Measurements from ENCODE around the gene GABRR1.

GABRR1 gene

DNA sequence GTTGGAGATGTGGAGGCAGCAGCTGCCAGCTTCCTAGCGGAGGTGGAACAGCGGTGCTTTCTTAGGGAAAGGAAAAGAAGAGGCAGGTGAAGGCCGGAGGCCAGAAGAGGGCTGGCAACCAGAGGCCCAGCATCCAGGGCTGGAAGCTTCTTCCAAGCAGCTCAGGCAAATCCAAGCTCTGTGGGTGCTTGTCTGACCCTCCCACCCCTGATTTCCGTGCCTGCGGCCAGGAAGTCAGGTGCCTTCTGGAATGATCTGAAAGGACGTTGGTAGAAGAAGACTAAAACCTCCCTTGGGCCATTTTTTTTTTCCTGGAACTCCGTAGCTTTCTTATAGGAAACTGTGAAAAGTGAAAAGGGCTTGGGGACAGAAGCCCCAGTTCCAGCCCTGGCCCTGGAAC is 33.1 kb upstream of the GABRR1 start:
- no peaks in the 10 kb centered on the region for H3K9me3 ChIP-seq (ENCODE audit: low read length)
- peaks cover 6% of the 10 kb centered on the region; the same call in 1 of the 2 replicates for H3K27me3 ChIP-seq (ENCODE audit: insufficient read depth, low read length)
- H3K4me3 ChIP-seq (ENCODE audit: low read depth, low read length, poor library complexity, severe bottlenecking) = no peak overlapping the region
- no peak overlapping the region for H3K4me2 ChIP-seq (ENCODE audit: low read length)
- H3F3A ChIP-seq (ENCODE audit: insufficient read depth, low read length) = no peaks in the 10 kb centered on the region
- H2AFZ ChIP-seq (ENCODE audit: low read length) = no peak overlapping the region
- no peaks in the 10 kb centered on the region for H3K36me3 ChIP-seq (ENCODE audit: insufficient read depth, low read length)
- no peaks in the 10 kb centered on the region for H4K20me1 ChIP-seq (ENCODE audit: insufficient read depth, low read length)
- no peak overlapping the region for H3K9ac ChIP-seq (ENCODE audit: low read length)
- TF ChIP-seq EZH2 (IDR thresholded peaks at IDR 0.05; ENCODE audit: borderline replicate concordance, low read length) (no peak), CTCF (IDR thresholded peaks at IDR 0.05; ENCODE audit: low read length) (no peak)
- no peaks in the 10 kb centered on the region for H3K4me1 ChIP-seq (ENCODE audit: insufficient read depth, low read length, severe bottlenecking)
- no peak overlapping the region for H3K27ac ChIP-seq (ENCODE audit: low read depth, low read length, poor library complexity, severe bottlenecking)
- no peaks in the 10 kb centered on the region for H3K79me2 ChIP-seq (ENCODE audit: insufficient read depth, low read length)
- H3K9me2 ChIP-seq (ENCODE audit: low read depth, low read length) = no peaks in the 10 kb centered on the region

DNA sequence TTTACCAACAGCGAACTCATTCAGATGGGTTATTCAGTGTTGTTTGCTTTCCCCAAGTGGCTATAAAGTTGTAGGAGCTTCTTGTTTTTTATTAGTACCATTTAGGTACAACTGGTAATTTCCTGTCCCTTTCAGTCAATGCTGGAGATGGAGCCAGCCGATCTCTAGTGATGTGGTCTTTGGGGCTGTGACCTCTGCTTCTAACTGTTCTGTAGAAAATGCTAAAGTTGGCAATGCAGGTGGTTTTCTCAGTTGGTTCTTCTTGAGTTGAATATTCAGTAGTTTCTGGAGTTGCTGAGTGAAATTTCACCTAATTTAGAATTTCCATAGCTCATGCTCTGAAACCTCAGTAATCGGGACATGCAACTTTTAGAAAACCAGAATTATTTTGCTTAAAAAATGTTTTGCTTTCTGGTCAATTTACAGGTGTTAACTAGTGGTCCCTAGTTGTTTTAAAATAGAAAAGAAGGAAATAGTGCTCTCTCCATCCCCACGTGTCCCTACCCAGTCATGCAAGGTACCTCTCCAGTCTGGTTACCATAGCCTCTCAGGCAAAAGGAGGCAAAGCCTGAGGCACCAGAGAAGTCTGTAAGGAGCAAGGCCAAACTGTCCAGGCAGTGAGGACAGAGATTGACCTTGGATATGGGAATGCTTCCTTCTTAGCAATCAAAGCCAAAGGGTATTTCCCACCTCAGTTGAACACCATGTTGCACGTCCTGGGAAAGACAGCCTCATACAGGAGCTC is 27.3 kb upstream of the GABRR1 start:
- no peaks in the 10 kb centered on the region for H3K9me2 ChIP-seq (ENCODE audit: low read depth, low read length)
- H3K27me3 ChIP-seq (ENCODE audit: insufficient read depth, low read length) = no peaks in the 10 kb centered on the region
- no peaks in the 10 kb centered on the region for H4K20me1 ChIP-seq (ENCODE audit: insufficient read depth, low read length)
- no peak overlapping the region for H3K27ac ChIP-seq (ENCODE audit: low read depth, low read length, poor library complexity, severe bottlenecking)
- TF ChIP-seq EZH2 (IDR thresholded peaks at IDR 0.05; ENCODE audit: borderline replicate concordance, low read length) (no peak), CTCF (IDR thresholded peaks at IDR 0.05; ENCODE audit: low read length) (no peak)
- no peak overlapping the region for H3K4me2 ChIP-seq (ENCODE audit: low read length)
- H2AFZ ChIP-seq (ENCODE audit: low read length) = no peak overlapping the region
- no peaks in the 10 kb centered on the region for H3K9me3 ChIP-seq (ENCODE audit: low read length)
- H3K79me2 ChIP-seq (ENCODE audit: insufficient read depth, low read length) = no peaks in the 10 kb centered on the region
- no peak overlapping the region for H3K9ac ChIP-seq (ENCODE audit: low read length)
- no peak overlapping the region for H3K4me3 ChIP-seq (ENCODE audit: low read depth, low read length, poor library complexity, severe bottlenecking)
- H3K4me1 ChIP-seq (ENCODE audit: insufficient read depth, low read length, severe bottlenecking) = no peaks in the 10 kb centered on the region
- no peaks in the 10 kb centered on the region for H3K36me3 ChIP-seq (ENCODE audit: insufficient read depth, low read length)
- H3F3A ChIP-seq (ENCODE audit: insufficient read depth, low read length) = no peaks in the 10 kb centered on the region

GRCh38 chr6:89243331-89243629 is 26.1 kb upstream of the GABRR1 start:
- Histone ChIP-seq H3F3A (ENCODE audit: insufficient read depth, low read length) (no peaks in the 10 kb centered on the region), H3K9me3 (ENCODE audit: low read length) (no peaks in the 10 kb centered on the region), H3K4me3 (ENCODE audit: low read depth, low read length, poor library complexity, severe bottlenecking) (no peak overlapping the region), H3K4me1 (ENCODE audit: insufficient read depth, low read length, severe bottlenecking) (no peaks in the 10 kb centered on the region), H3K4me2 (ENCODE audit: low read length) (no peak overlapping the region), H3K9me2 (ENCODE audit: low read depth, low read length) (no peaks in the 10 kb centered on the region), H3K27me3 (ENCODE audit: insufficient read depth, low read length) (no peaks in the 10 kb centered on the region), H3K9ac (ENCODE audit: low read length) (no peak overlapping the region), H3K27ac (ENCODE audit: low read depth, low read length, poor library complexity, severe bottlenecking) (no peak overlapping the region), H2AFZ (ENCODE audit: low read length) (no peak overlapping the region), H4K20me1 (ENCODE audit: insufficient read depth, low read length) (no peaks in the 10 kb centered on the region), H3K36me3 (ENCODE audit: insufficient read depth, low read length) (no peaks in the 10 kb centered on the region), H3K79me2 (ENCODE audit: insufficient read depth, low read length) (no peaks in the 10 kb centered on the region)
- TF ChIP-seq CTCF (IDR thresholded peaks at IDR 0.05; ENCODE audit: low read length) = no peak
- TF ChIP-seq EZH2 (IDR thresholded peaks at IDR 0.05; ENCODE audit: borderline replicate concordance, low read length) = no peak
